ENCODE measurements around the gene GIMAP1. TPM values are rescaled to one million over a fixed set of nuclear protein-coding genes. Genes with fewer than 3 reads are reported as not detected.

GIMAP1 gene
- total and polyA plus RNA-seq, 7 donors: 1.8 to 3.9 (median 3.3) TPM

- Histone ChIP-seq H3K36me3 (ENCODE audit: insufficient read depth in 1 of 2, low read depth in 1 of 2) (no peaks in the 10 kb centered on the region), H3K9me3 (peaks cover 3% of the 10 kb centered on the region), H3K4me1 (no peaks in the 10 kb centered on the region), H3K27ac (no peak overlapping the region), H3K27me3 (ENCODE audit: insufficient read depth in 3 of 3, low read length in 2 of 3) (no peaks in the 10 kb centered on the region), H3K4me3 (no peak overlapping the region)
- no peak for TF ChIP-seq CTCF (IDR thresholded peaks at IDR 0.05)
- intact Hi-C loops (cut with DNase I): no loop called here
- DNase-seq (no peak), ATAC-seq (no peak)
- WGBS, 3 donors: 33 to 48% (median 43%) methylated on average over 1 of the region's 1 CpG
These were observed 15.5 kb downstream of the GIMAP1 start for GRCh38 chr7:150731916-150732315.

- no peak for TF ChIP-seq CTCF (IDR thresholded peaks at IDR 0.05)
- no peak for ATAC-seq
These were observed 16.5 kb downstream of the GIMAP1 start for GRCh38 chr7:150732786-150733481.

GRCh38 chr7:150733482-150734095, 17.2 kb downstream of the GIMAP1 start:
- ATAC-seq (no peak), DNase-seq (no peak)
- no peaks in the 10 kb centered on the region for H3K27me3 ChIP-seq (ENCODE audit: insufficient read depth in 3 of 3, low read length in 2 of 3)
- intact Hi-C loops (cut with DNase I): no loop called here
- TF ChIP-seq CTCF (IDR thresholded peaks at IDR 0.05): no peak
- 87 to 92% (median 89%) methylated on average over 5 of the region's 5 CpGs for WGBS, 3 donors
- H3K9me3 ChIP-seq: no peaks in the 10 kb centered on the region
- H3K4me3 ChIP-seq: no peak overlapping the region
- no peaks in the 10 kb centered on the region for H3K36me3 ChIP-seq (ENCODE audit: insufficient read depth in 1 of 2, low read depth in 1 of 2)
- H3K27ac ChIP-seq: no peak overlapping the region
- H3K4me1 ChIP-seq: no peaks in the 10 kb centered on the region

More at GRCh38 chr7:150732786-150733481, 16.5 kb downstream of the GIMAP1 start:
- intact Hi-C loops (cut with DNase I): no loop called here
- whole genome bisulfite sequencing, 3 donors: 69 to 79% (median 71%) methylated on average over 5 of the region's 5 CpGs
- H3K27ac ChIP-seq: no peak overlapping the region
- no peaks in the 10 kb centered on the region for H3K4me1 ChIP-seq
- no peak overlapping the region for H3K4me3 ChIP-seq
- H3K27me3 ChIP-seq (ENCODE audit: insufficient read depth in 3 of 3, low read length in 2 of 3): no peaks in the 10 kb centered on the region
- H3K36me3 ChIP-seq (ENCODE audit: insufficient read depth in 1 of 2, low read depth in 1 of 2): no peaks in the 10 kb centered on the region
- peaks cover 3% of the 10 kb centered on the region for H3K9me3 ChIP-seq
- DNase-seq: no peak

GRCh38 chr7:150734254-150734653, 17.8 kb downstream of the GIMAP1 start:
- no peak for TF ChIP-seq CTCF (IDR thresholded peaks at IDR 0.05)
- Histone ChIP-seq H3K4me3 (no peak overlapping the region), H3K4me1 (no peaks in the 10 kb centered on the region), H3K27me3 (ENCODE audit: insufficient read depth in 3 of 3, low read length in 2 of 3) (no peaks in the 10 kb centered on the region), H3K9me3 (no peaks in the 10 kb centered on the region), H3K27ac (no peak overlapping the region), H3K36me3 (ENCODE audit: insufficient read depth in 1 of 2, low read depth in 1 of 2) (no peaks in the 10 kb centered on the region)
- DNase-seq (no peak), ATAC-seq (no peak)
- 79 to 90% (median 82%) methylated on average over 3 of the region's 3 CpGs for WGBS, 3 donors
- intact Hi-C loops (cut with DNase I): no loop called here
